GM13977 (cell line): Measurements from ENCODE around the gene HLA-DPB1.

Experiments
- DNase-seq: peaks from one replicate; pipeline ENCODE4 v3.0.0; 2012; ENCODE audit warnings: low spot score
- in situ Hi-C: fragments of 300-500 bp; cut with MboI; formaldehyde crosslinking; loops from one replicate; pipeline ENCODE4 v1.12.0; 2022; ENCODE audit warnings: low sequenced_read_pairs, low pct_unique_long_range_greater_than_20kb, mixed read lengths, inconsistent platforms; ENCODE audit not compliant: unreplicated experiment
- TF ChIP-seq, protein P1 (sequence below): IDR thresholded peaks from 2 replicates; pipeline ENCODE4 v1.5.1; 2012; ENCODE audit warnings: mild to moderate bottlenecking, control low read depth; ENCODE audit not compliant: insufficient read depth; ENCODE audit errors: extremely low read depth, missing control alignments

Gene HLA-DPB1

DNA sequence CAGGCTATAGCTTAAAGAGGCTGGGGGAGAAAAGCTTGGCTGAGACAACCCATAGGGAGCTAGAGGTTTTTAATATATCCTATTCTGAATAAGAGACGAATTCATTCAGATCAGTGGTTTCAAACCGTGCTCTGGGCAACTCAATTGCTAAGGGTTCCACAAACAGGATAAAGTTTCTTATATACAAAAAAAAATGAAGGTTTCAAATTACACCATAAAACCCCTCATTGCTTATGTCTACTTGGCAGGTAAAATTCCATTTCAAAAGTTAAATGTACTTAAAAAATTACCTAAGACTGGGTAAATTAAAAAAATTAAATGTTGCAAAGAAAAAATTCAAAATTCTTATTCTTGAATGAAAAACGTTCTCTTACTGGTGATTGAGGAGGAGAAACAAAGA lies 2.7 kb downstream of the HLA-DPB1 start:
- TF ChIP-seq, protein P1, sequence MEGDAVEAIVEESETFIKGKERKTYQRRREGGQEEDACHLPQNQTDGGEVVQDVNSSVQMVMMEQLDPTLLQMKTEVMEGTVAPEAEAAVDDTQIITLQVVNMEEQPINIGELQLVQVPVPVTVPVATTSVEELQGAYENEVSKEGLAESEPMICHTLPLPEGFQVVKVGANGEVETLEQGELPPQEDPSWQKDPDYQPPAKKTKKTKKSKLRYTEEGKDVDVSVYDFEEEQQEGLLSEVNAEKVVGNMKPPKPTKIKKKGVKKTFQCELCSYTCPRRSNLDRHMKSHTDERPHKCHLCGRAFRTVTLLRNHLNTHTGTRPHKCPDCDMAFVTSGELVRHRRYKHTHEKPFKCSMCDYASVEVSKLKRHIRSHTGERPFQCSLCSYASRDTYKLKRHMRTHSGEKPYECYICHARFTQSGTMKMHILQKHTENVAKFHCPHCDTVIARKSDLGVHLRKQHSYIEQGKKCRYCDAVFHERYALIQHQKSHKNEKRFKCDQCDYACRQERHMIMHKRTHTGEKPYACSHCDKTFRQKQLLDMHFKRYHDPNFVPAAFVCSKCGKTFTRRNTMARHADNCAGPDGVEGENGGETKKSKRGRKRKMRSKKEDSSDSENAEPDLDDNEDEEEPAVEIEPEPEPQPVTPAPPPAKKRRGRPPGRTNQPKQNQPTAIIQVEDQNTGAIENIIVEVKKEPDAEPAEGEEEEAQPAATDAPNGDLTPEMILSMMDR = no peak
- in situ Hi-C loops = no loop called here
- no peak for DNase-seq

DNA sequence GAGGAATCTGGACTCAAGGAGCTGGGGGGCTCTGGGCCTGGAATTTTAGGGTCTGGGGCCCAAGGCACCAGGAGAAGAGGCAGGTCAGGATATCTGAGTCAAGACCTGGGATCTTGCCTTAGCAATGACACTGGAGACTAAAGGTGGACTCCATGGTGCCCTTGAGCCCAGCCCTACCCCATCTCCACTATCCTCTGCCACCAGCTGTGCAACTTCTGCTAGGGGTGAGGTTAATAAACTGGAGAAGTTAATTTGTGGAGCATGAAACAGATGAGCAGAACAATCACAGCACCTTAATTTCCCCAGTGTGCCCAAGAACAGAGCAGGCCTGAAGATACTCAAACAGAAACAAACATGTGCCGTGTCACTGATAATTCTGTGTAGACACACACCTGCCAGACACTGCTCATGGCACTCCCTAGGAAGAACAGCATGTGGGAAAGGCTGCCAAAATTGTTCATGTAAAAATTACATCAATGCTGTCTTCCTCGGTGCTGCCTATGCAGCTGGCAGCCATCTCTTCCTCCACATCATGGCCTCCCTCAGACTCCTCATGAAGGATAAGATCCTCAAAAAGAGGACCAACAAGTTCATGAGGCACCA lies 3.2 kb downstream of the HLA-DPB1 start:
- TF ChIP-seq, protein P1 = no peak
- DNase-seq = no peak
- in situ Hi-C loops = no loop called here

DNA sequence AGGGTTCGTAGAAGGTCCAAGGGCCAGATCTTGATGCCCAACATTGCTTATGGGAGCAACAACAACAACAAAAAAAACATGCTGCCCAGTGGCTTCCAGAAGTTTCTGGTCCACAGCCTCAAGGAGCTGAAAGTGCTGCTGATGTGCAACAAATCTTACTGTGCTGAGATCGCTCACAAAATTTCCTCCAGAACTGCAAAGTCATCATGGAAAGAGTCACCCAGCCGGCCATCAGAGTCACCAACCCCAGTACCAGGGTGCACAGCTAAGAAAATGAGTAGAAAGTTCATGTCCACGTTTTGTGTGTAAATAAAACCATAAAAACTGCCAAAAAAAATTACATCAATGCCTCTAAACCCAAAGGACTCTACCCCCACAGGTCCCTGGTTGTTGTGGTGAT lies 3.8 kb downstream of the HLA-DPB1 start:
- TF ChIP-seq, protein P1 = no peak
- no peak for DNase-seq
- in situ Hi-C loops = no loop called here

DNA sequence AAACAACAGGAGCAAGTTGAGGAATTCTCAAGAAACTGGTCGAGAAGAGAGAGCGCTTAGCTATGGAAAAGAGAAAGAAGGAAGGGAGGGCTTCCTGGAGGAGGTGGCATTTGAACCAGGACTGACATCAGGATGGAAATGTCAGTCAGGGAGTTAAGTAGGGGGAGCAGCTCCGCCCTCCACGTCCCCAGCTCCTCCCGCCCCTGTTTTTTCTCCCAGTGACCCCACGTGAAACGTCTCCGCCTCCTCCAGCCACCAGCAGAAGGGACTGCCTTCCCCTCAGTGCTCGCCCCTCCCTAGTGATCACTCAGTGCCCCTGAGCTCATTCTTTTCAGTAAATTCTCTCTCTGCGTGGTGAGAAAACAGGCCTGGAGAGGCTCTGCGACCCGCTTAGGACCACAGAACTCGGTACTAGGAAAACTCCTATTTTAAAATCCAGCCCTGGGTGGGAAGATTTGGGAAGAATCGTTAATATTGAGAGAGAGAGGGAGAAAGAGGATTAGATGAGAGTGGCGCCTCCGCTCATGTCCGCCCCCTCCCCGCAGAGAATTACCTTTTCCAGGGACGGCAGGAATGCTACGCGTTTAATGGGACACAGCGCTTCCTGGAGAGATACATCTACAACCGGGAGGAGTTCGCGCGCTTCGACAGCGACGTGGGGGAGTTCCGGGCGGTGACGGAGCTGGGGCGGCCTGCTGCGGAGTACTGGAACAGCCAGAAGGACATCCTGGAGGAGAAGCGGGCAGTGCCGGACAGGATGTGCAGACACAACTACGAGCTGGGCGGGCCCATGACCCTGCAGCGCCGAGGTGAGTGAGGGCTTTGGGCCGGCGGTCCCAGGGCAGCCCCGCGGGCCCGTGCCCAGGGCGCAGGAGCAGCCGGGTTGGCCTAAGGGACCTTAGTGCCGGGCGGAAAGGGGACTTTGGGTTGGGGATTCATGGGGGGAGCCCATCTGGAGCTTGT lies 4.6 kb downstream of the HLA-DPB1 start:
- TF ChIP-seq, protein P1 = no peak
- no peak for DNase-seq
- in situ Hi-C loops = no loop called here

DNA sequence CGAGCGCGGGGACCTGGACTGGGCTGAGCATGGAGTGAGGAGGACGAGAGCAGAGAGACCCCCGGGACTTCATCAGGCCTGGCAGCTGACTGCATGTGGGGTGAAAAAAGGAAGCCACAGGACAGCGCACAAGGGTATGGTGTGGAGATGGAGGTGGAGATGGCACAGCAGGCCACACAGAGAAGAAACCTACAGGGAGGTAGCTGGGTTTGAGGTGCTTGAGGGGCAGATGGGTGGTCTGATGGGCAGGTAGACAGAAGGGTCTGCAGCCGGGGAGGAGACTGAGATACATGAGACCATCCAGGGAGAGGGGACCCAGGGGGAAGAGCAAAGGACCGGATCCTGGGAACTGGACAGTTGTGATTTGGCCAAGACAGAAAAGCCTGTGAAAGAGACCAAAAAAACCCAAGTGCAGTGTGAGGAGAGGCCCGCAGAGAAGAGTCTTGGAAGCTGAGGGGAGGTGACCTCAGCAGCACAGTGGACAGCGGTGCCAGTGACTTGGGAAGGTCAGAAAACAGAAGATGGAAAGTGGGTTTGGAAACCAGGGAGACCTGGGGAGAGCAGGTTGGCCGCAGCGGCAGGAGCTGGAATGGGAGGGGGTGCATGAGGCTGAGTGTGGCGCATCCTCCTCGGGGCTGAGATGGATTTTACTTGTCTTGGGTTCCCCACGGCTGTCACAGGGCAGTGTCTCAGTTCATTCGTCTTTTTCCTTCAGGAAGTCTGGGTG lies 5.5 kb downstream of the HLA-DPB1 start:
- in situ Hi-C loops = no loop called here
- DNase-seq = no peak
- TF ChIP-seq, protein P1 = no peak

DNA sequence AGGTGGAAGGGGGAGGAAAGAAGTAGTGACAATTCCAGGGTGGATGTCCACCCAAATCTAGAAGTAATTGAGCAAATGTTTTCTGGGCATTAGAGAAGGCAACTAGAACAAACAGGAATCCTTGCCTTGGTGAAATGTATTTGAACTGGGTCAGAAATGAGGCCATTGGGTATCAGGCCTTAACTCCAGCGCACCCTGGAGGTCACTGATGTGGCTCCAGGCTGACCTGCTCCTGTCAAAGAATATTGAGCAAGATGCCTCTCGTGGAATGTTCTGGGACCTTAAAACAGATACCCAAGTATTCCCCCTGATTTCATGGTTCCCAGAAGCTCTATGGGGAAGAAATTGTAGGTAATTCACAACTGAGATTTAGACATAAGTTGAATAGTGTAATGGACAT lies 6.9 kb downstream of the HLA-DPB1 start:
- peak; percentile 55 for DNase-seq
- TF ChIP-seq, protein P1 = peak; percentile 54
- in situ Hi-C loops = no loop called here
